T-helper 2 cell treated with Interferon-gamma antibody and Interleukin-4, amounts not matched to agents 100 ng/mL and 5 ng/mL, for 36 hours (primary cell): ENCODE results near the gene SPPL3. TPM values are rescaled to one million over a fixed set of nuclear protein-coding genes. Genes with fewer than 3 reads are reported as not detected.
"Not testable (repeated sequence)": the region's sequence is repeated elsewhere in the genome, so short reads cannot be mapped to it uniquely, and the experiment has no call there.

ENCODE experiments used
- intact Hi-C: fragments of 100-400 bp; cut with micrococcal nuclease; formaldehyde crosslinking; loops from one replicate; pipeline ENCODE4 v1.15.1; 2023
- total RNA-seq: library from RNA; stranded (reverse); gene quantifications from 2 replicates; pipeline ENCODE4 v1.2.3, GENCODE V29; 2022

SPPL3 gene
- total RNA-seq, 1 donor from 2014 or later = 33.8 TPM

- intact Hi-C loops = no loop called here
Measured at GRCh38 chr12:120754792-120755191, 149.4 kb downstream of the SPPL3 start.

DNA sequence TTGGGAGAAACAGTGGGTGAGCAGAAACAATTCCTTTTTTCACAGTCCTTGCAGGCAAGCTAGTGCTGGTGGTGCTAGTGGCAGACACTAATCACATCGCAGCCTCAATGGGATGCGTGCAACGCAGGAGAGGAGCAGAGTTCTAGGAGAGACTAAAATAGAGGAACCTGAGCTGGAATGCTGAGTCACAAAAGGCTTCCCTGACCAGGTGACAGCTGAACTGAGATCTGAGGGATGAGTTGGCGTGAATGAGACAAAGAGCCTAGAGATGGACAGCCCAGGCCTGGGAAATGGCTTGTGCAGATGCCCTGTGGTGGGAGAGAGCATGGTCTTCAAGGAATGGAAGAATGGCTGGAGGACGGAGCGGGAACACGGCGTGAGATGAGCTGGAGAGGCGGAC, 152.8 kb downstream of the SPPL3 start:
- intact Hi-C loops = no loop called here

DNA sequence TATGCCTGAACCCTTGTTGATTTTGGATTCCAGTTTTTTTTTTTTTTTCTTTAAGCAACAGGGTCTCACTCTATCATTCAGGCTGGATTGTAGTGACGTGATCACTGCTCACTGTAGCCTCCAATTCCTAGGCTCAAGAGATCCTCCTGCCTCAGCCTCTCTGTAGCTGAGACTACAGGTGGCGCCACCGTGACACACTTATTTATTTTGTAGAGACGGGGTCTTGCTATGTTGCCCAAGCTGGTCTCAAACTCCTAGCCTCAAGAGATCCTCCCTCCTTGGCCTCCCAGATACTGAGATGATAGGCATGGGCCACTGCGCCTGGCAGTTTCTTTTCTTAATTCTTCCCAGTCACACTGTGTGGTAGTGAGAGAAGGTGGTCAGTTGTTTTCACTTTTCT, 153.4 kb downstream of the SPPL3 start:
- intact Hi-C loops = no loop called here

DNA sequence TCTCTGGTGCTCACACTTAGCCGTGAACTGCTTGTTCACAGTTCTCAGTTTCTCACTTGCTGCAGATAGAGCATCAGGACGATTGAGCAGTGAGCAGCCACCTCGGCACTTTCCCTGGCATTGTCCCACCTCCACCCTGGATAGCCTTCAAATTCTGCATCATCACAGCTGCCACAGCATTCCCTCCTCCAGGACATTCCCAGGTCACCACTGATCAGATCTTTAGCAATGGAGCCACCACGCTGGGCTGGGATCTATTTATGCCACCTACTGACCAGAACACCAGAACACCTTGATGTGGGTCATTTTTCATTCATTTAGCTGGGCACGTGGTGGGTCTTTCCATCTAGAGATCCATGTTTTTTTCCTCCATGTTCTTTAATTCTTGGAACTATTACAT, 154.9 kb downstream of the SPPL3 start:
- intact Hi-C loops = no loop called here

DNA sequence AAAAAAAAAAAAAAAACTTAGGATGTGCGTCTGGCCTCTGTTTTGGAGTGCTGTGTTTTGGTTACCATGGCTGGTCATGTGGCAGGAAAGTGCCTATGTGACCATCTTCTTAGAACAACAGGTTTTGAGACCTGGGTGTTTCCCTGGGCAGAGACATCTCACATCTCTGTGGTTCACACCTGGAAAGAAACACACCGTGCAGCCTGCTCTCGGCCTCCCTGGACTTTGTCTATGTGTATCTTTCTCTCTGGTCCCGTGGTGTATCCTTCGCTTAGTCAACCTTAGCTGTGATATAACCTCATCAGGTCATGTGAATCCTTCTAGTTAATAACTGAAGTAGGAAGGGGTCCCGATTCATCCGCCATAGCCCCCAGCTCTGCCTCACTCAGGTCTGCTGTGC, 155.9 kb downstream of the SPPL3 start:
- intact Hi-C loops = no loop called here

- intact Hi-C loops = no loop called here
Measured at GRCh38 chr12:120744922-120745493, 159.2 kb downstream of the SPPL3 start.

GRCh38 chr12:120741476-120742421, 162.4 kb downstream of the SPPL3 start:
- intact Hi-C loops = no loop called here

- intact Hi-C loops = no loop called here
Measured at GRCh38 chr12:120740871-120741270, 163.3 kb downstream of the SPPL3 start.

- intact Hi-C loops = no loop called here
Measured at GRCh38 chr12:120739821-120740613, 164.1 kb downstream of the SPPL3 start.

DNA sequence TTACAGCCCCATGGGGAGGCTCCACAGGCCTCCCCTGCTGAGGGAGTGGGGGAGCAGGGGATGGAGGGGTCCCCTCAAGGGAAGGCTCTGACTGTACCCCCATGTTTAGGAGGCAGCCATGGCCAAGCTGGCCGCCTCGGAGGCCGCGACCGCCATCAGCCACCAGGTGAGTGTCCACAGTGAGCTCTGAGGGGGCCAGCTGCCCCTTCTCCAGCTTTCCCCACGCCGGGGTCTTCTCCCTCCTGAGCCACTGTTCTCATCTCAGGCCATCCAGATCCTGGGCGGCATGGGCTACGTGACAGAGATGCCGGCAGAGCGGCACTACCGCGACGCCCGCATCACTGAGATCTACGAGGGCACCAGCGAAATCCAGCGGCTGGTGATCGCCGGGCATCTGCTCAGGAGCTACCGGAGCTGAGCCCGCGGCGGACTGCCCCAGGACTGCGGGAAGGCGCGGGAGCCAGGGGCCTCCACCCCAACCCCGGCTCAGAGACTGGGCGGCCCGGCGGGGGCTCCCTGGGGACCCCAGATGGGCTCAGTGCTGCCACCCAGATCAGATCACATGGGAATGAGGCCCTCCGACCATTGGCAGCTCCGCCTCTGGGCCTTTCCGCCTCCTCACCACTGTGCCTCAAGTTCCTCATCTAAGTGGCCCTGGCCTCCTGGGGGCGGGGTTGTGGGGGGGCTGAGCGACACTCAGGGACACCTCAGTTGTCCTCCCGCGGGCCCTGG, 165.0 kb downstream of the SPPL3 start:
- intact Hi-C loops = no loop called here

DNA sequence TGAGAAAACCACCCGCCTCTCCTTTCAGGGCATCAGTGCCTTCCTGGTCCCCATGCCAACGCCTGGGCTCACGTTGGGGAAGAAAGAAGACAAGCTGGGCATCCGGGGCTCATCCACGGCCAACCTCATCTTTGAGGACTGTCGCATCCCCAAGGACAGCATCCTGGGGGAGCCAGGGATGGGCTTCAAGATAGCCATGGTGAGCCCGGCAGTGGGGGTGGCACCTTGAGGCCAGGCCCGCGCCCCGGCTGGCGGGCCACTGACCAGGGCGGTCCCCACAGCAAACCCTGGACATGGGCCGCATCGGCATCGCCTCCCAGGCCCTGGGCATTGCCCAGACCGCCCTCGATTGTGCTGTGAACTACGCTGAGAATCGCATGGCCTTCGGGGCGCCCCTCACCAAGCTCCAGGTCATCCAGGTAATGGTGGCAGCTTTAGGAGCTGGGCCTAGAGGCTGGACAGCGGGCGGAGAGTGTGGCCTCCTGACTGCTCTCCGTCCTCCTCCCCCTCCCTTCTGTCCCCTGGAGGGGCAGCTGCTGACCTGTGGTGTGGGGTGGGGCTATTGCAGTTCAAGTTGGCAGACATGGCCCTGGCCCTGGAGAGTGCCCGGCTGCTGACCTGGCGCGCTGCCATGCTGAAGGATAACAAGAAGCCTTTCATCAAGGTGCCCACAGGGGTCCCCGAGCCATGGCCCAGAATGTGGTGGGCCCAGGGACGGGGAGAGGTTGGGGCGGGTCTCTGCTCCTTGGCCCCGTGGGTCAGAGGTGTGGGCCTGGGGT, 165.7 kb downstream of the SPPL3 start:
- intact Hi-C loops = no loop called here

DNA sequence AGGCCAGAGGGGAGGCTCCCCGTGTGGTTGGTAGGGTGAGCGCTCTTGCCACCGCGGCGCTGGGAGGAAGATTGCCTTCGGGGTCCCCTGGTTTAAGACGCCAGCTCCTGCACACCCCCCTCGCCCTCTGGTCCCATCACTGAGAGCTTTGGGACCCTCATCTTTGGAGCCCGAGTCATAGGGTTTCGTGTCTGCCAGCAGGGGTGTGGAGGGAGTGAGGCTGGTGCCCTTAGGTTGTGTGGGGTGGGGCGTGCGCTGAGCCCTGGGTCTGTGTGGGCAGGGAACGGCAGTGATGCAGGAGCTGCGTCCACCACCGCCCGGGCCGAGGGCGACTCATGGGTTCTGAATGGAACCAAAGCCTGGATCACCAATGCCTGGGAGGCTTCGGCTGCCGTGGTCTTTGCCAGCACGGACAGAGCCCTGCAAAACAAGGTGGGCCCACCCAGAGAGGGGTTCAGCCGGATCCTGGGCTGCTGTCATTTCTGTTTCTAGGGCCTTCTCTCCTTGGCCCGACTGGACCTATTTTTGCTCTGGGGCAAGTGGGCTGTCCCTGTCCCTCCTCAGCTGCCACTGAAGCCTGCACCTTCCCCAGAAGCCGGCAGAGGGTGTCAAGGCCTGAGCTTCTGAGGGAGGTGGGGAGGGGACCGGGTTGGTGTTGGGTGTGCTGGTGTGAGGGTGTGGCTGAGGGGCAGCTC, 166.5 kb downstream of the SPPL3 start:
- intact Hi-C loops = no loop called here

DNA sequence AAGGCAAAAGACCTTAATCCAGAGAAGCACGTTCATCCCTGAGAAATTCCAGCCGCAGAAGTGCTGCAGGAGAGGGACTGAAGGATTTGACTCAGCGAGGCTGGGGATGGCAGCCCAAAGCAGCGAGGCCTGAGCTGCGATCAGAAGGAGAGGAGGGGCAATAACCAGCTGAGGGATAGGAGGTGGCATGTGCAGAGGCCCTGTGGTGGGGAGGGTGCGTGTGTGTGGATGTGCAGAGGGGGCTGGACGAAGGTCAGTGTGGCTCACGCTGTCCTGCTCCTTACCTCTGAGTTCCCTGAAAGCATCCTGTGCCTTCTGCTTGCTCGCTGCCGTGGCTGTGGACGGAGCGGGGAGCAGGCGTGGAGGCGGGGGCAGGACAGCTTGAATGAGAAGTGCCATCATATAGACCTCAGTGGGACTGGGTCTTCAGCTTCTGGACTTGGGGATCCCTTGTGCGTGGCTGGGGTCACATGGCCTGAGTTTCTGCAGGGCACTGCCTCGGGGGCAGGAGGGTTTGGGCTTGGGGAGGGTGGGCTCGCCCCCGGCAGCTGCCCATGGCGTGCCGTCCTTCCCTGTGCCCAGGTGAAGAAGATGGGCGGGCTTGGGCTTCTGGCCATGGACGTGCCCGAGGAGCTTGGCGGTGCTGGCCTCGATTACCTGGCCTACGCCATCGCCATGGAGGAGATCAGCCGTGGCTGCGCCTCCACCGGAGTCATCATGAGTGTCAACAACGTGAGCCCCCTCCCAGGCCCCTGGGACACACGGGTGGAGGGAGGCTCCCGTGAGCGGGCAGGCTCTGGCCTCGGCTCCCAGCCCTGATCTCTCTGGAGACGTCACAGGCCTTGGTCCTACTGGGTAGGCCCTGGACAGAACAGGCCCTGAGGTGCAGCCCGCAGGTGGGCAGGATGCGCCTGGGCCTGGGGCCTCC, 167.5 kb downstream of the SPPL3 start:
- intact Hi-C loops = no loop called here

GRCh38 chr12:120735181-120735580, 169.0 kb downstream of the SPPL3 start:
- intact Hi-C loops = no loop called here

DNA sequence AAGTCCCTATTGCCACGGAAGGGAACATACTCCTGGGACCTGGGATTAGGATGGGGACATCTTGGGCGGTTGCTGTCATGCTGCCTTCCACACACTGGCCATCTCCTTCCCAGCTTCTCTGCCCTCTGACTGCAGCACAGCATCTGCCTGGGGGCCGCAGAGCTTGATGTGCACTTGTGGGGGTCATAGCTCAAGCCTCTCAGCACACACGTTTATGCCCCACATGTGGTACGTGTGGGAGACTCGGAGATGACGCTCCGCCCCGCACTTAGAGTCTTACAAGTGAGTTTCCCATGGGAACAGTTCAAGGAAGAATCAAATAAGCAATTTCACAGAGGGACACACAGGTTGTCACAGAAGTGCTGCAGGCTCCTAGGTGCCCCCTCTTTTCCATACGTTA, 169.9 kb downstream of the SPPL3 start:
- intact Hi-C loops = no loop called here

DNA sequence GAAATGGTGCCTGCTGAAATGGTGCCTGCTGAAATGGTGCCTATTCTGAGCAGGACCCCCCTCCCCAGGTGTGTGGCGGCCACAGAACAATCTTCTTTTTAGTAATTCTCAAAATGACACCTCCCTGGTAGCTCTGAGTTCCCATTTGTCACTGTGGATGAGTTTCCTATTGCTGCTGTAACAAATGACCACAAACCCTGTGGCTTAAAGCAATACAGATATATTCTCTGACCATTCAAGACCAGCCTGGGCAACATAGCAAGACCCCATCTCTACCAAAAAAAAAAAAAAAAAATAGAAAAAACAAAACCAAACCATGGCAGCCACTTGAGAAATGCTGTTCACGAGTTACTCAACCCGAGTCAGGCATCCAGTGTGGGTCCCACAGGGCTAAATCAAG, 170.6 kb downstream of the SPPL3 start:
- intact Hi-C loops = no loop called here

- intact Hi-C loops = not testable (repeated sequence)
Measured at GRCh38 chr12:120732198-120732597, 172.0 kb downstream of the SPPL3 start.

DNA sequence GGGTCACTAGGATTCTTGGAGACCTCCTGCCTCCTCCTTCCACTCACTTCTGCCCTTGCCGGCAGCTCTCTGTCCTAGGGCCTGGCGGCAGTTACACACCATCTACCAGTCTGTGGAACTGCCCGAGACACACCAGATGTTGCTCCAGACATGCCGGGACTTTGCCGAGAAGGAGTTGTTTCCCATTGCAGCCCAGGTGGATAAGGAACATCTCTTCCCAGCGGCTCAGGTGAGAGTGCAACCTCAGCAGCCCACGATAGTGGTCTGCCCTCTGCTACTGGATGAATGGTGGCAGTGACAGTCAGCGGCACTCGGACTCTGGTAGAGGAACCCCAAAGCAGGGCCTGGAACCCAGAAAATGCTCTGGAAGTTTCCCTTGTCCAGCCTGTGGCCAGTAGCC, 177.2 kb downstream of the SPPL3 start:
- intact Hi-C loops = loop anchor here (5.0 to 10.0 kb wide), 2 partner anchors 145 to 238 kb away; partner anchors contain the start of gene POP5

- intact Hi-C loops = loop anchor here (5.0 to 10.0 kb wide), 2 partner anchors 144 to 238 kb away; partner anchors contain the start of gene POP5
Measured at GRCh38 chr12:120726510-120726793, 177.7 kb downstream of the SPPL3 start.
